Ecto neural progenitor cell (in vitro differentiated cells): ENCODE measurements around the gene PRM1.
"Not testable (repeated sequence)": the region's sequence is repeated elsewhere in the genome, so short reads cannot be mapped to it uniquely, and the experiment has no call there.

Experiments used
- DNase-seq: peaks from one replicate; pipeline ENCODE4 v3.0.0-alpha.2; 2018; ENCODE audit warnings: low spot score

The PRM1 gene

GRCh38 chr16:11314309-11314894 lies 33.3 kb upstream of the PRM1 start:
- DNase-seq: no peak

GRCh38 chr16:11313493-11314308 lies 32.6 kb upstream of the PRM1 start:
- no peak for DNase-seq

- no peak for DNase-seq
These were observed 31.8 kb upstream of the PRM1 start for GRCh38 chr16:11312718-11313492.

DNA sequence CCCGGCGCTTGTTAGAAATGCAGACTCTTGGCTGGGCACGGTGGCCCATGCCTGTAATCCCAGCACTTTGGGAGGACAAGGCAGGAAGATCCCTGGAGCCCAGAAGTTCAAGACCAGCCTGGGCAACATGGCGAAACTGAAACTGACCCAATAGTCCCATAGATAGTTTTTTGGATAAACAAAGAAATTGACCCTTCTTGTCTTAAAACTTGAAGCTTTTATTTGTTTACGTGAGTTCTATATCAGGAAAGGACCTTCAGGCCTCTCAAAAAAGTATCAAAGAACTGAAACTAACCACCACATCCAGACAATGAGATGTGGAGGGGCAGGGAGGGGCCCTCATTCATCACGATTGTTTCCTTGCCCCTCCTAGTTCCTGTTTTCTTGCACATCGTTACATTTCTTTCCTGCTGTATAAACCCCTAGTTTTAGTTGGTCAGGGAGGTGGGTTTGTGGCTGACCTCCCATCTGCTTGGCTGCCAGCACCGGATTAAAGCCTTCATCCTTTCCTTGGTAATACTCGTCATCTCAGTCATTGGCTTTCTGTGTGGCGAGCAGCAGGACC lies 29.9 kb upstream of the PRM1 start:
- no peak for DNase-seq

DNA sequence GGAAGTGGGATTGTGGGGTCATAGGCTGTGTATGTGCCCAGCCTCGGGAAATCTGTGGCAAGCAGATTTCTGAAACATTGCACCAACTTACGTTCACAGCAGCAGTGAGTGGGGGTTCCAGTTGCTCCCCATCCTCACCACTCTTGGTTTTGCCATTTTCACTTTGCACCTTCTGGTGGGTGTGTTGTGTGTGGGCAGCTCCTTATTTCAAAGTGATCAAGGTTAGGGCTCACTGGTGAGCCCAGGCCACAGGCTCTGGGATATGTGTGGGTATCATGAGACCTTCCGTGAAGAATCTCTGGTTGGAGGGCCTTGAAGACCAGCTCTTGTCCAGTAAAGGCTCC lies 29.5 kb upstream of the PRM1 start:
- DNase-seq: no peak

DNA sequence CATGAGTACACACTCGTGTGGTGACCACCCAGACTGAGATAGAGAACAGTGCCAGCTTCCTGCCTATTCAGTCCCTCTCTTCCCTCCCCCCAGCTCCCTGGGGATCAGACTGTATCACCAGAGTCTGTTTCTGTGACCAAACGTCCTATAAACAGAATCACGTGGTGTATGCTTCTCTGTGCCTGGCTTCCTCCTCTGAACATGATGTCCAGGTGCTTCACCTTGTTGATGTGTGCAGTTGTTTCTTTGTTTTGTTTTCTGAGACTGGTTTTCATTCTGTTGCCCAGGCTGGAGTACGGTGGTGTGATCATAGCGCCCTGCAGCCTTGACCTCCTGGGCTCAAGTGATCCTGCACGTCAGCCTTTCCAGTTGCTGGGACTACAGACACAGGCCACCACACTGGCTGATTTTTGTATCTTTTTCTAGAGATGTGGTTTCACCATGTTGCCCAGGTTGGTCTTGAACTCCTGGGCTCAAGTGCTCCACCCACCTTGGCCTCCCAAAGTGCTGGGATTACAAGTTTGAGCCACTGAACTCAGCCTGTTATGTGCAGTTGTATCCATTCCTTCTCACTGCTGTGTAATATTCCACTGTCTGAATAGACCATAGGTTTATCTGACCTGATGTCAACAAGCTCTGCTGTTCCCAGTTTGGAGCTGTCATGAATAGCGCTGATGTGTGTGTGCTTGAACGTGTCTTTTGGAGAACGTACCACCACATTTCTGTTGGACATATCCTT lies 28.9 kb upstream of the PRM1 start:
- DNase-seq: no peak

GRCh38 chr16:11308493-11309283 lies 27.6 kb upstream of the PRM1 start:
- no peak for DNase-seq

DNA sequence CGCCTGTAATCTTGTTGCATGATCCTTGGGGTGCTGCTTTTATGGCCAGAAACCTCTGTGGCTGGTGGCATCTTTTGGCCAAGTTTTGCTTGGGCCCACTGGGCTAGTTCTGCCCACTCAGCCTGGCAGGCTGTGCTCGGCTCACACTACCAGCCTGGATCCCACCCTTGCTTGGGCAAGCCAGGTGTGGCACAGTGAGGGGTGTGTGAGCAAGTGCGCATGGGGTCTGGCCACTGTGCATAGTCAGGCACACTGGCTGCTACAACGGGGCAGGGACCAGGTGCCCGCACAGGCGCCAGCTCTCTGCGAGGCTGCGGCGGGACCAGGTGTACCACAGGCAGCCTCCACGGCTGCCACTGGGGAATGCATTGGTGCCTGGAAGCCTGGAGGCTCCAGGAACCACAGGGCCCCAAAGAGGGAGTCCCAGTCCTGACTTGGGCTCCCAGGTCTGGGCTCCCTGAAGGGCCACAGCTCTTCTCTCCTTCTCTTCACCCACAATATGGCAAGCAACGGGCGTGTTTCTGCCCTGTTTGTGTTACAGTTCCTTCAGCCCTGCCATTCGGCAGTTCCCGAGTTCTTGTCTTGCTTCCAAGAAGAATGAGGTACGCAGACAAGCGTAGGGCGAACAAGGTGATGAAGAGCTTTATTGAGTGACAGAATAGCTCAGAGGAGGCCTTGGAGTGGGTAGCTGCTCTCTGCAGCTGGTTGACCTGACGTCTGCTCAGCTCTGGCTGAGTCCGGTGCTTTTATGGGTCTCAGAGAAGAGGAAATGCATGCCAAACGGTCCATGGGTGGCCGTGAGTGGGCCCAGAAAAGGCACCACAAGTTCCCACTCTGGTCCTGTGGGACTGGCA lies 26.7 kb upstream of the PRM1 start:
- DNase-seq: no peak

DNA sequence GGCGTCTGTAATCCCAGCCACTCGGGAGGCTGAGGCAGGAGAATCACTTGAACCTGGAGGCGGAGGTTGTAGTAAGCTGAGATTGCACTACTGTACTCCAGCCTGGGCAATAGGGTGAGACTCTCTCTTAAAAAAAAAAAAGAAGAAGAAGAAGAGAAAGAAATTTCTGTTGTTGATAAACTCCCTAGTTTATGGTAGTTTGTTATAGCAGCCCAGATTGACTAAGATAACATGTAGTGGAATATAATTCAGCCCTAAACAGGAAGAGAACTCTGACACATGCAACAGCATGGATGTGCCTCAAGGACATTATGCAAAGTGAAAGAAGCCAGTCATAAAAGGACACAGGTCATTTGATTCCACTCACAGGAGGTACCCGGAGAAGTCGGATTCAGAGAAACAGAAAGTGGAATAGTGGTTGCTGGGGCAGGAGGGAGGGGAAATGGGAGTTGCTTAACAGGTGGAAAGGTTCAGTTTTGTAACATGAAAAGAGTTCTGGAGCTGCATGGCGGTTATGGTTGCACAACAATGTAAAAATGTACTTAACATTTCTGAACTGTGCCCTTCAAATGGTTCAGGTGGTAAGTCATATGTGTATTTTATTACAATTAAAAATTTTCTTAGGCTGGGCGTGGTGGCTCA lies 26.0 kb upstream of the PRM1 start:
- DNase-seq: no peak

DNA sequence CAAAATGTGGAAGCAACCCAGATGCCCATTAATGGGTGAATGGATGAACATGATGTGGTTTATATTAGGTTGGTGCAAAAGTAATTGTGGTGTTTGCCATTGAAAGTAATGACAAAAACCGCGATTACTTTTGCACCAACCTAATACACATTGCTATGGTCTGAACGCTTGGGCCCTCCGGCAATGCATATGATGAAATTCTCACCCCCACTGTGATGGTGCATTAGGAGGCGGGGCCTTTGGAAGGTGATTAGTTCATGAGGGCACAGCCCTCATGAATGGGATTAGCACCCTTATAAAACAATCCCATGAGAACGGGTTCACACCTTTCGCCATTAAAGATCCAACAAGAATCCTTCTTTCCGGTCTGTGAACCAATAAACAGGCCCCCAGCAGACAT lies 25.3 kb upstream of the PRM1 start:
- DNase-seq: no peak

GRCh38 chr16:11303405-11304138 lies 22.4 kb upstream of the PRM1 start:
- DNase-seq: no peak

DNA sequence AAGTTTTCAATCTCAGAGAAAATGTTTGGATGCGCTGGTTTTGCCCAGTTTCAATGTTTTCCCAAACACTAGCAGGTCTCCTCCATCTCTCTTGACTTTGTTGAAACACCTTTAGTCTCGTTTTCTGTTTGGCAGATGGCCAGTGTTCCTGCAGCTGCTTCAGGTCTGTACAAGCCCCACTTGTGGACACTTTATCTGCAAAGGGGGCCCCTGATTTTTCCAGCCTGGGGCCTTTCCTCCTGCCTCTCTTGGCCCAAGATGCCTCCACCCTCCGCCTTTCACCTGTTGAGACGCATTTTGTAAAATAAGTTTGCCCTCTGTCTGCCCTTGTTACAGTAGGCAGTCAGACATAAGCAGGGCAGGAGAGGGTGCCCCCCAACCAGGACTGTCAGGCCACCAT lies 21.8 kb upstream of the PRM1 start:
- no peak for DNase-seq

DNA sequence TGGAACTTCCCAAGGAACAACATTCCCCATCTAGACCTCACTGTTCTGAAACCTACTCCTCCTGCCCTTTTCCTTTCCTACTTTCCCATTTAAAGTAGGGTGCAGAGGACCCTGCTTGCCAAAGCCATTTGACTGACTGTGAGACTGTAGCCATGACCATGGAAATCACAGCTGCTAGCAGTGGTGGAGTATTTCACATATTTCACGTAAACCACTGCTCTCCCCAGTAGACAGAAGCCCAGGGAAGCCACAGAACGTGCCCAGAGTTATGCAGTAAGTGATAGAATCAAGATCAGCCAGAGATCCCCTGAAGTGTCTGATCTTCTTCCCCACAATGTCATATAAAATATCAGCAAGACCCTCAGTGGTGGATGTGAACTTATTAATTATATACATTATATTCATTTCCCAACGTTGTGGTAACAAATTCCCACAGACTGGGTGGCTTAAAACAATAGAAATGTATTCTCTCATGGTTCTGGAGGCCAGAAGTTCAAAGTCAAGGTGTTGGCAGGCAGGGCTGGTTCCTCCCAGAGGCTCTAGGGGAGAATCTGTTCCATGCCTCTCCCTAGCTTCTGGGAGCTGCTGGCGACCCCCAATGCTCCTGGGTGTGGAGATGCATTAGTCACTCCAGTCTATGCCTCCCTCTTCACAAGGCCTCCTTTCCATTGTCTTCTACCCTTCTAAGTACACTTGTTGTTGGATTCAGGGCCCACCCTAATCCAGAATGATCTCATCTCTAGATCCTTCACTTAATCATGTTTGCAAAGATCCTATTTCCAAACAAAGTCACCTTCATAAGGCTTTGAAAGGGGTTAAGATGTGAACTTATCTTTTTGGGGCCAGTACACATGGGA lies 20.7 kb upstream of the PRM1 start:
- no peak for DNase-seq

DNA sequence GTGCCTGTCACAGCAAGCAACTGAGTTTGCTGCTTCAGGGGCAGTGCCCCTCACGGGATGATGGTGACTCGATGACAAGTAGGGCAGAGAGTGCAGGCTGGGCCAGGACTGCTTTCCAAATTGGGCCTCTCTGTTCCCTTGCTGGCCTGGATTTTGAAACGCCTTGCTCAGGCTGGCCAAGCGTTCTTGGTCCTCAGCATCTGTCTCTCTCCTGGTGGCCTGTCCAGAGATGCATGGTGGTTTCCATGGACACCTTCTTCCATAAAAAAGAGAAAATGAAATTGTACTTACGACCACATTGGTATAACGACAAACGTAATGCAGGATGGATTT lies 19.4 kb upstream of the PRM1 start:
- DNase-seq: no peak

- no peak for DNase-seq
These were observed 18.9 kb upstream of the PRM1 start for GRCh38 chr16:11299865-11300559.

DNA sequence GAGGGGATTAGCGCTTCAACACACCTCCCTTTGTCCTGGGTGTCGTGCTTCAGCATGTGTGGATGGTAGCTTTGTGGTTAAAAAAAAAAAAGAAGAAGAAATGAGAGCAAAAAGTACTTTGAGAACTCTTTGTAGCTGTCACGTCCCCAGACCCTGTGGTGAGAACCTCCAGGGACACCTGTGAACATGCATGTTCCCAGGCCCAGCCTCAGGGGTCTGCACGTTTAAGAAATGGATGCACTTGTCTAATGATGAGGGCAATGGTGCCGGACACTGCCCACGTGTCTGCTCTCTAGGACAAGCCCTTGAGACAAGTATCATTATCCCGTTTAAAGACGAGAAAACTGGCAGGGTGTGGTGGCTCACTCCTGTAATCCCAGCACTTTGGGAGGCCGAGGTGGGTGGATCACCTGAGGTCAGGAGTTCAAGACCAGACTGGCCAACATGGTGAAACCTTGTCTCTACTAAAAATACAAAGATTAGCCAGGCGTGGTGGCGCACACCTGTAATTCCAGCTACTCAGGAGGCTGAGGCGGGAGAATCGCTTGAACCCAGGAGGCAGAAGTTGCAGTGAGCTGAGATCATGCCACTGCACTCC lies 17.9 kb upstream of the PRM1 start:
- not testable (repeated sequence) for DNase-seq

- DNase-seq: no peak
These were observed 17.2 kb upstream of the PRM1 start for GRCh38 chr16:11298143-11298900.
